Measurements from ENCODE around the gene ZNF417. TPM values are rescaled to one million over a fixed set of nuclear protein-coding genes. Genes with fewer than 3 reads are reported as not detected.

The ZNF417 gene
- total and polyA plus RNA-seq, 2 donors (not counting 1 experiment from before 2014, with no cell fraction given) = 5.9 to 22.1 TPM

- Histone ChIP-seq H3K9ac (ENCODE audit: insufficient read depth, low read length) (no peak overlapping the region), H3K79me2 (ENCODE audit: control insufficient read depth, insufficient read depth, low read length) (peaks cover 16% of the 10 kb centered on the region), H2AFZ (ENCODE audit: low read length) (no peak overlapping the region), H3K4me1 (ENCODE audit: control insufficient read depth, extremely low read depth, insufficient read depth, low read length) (no peaks in the 10 kb centered on the region), H3K9me3 (ENCODE audit: control insufficient read depth, insufficient read depth, low read depth, low read length) (peaks cover 2% of the 10 kb centered on the region), H3K4me2 (ENCODE audit: extremely low read depth, insufficient read depth, low read length) (no peak overlapping the region), H3K27ac (ENCODE audit: insufficient read depth, low read length) (no peak overlapping the region), H3K4me3 (replicated peaks in 1 of 4; ENCODE audit: control extremely low read depth in 1 of 4, insufficient read depth in 1 of 4, low read depth in 3 of 4, low read length in 4 of 4) (no peak overlapping the region), H4K20me1 (ENCODE audit: control insufficient read depth, extremely low read depth, insufficient read depth, low read length) (no peaks in the 10 kb centered on the region), H3K27me3 (ENCODE audit: control insufficient read depth, insufficient read depth, low read length) (no peaks in the 10 kb centered on the region), H3K36me3 (ENCODE audit: control insufficient read depth, insufficient read depth, low read length) (no peaks in the 10 kb centered on the region)
- no peak for TF ChIP-seq CTCF (conservative IDR thresholded peaks at IDR 0.05 in 1 of 2, IDR thresholded peaks at IDR 0.05 in 1 of 2; ENCODE audit: low read depth in 1 of 2, low read length in 2 of 2)
- no peak for TF ChIP-seq EZH2 (IDR thresholded peaks at IDR 0.05; ENCODE audit: low read length, missing control alignments)
- no peak for DNase-seq (ENCODE audit: low read depth in 2 of 2)
These were observed 25.2 kb upstream of the ZNF417 start for GRCh38 chr19:57941593-57941992.

- no peaks in the 10 kb centered on the region for H3K79me2 ChIP-seq (ENCODE audit: control insufficient read depth, insufficient read depth, low read length)
- no peaks in the 10 kb centered on the region for H3K36me3 ChIP-seq (ENCODE audit: control insufficient read depth, insufficient read depth, low read length)
- no peak overlapping the region for H2AFZ ChIP-seq (ENCODE audit: low read length)
- H3K27me3 ChIP-seq (ENCODE audit: control insufficient read depth, insufficient read depth, low read length) = no peaks in the 10 kb centered on the region
- H3K9ac ChIP-seq (ENCODE audit: insufficient read depth, low read length) = no peak overlapping the region
- no peaks in the 10 kb centered on the region for H3K9me3 ChIP-seq (ENCODE audit: control insufficient read depth, insufficient read depth, low read depth, low read length)
- no peaks in the 10 kb centered on the region for H3K4me1 ChIP-seq (ENCODE audit: control insufficient read depth, extremely low read depth, insufficient read depth, low read length)
- no peak overlapping the region for H3K27ac ChIP-seq (ENCODE audit: insufficient read depth, low read length)
- no peak for DNase-seq (ENCODE audit: low read depth in 2 of 2)
- TF ChIP-seq EZH2 (IDR thresholded peaks at IDR 0.05; ENCODE audit: low read length, missing control alignments) = no peak
- no peak for TF ChIP-seq CTCF (conservative IDR thresholded peaks at IDR 0.05 in 1 of 2, IDR thresholded peaks at IDR 0.05 in 1 of 2; ENCODE audit: low read depth in 1 of 2, low read length in 2 of 2)
- H3K4me3 ChIP-seq (replicated peaks in 1 of 4; ENCODE audit: control extremely low read depth in 1 of 4, insufficient read depth in 1 of 4, low read depth in 3 of 4, low read length in 4 of 4) = peak overlapping the region in 1 of 4 experiments; percentile 92
- no peak overlapping the region for H3K4me2 ChIP-seq (ENCODE audit: extremely low read depth, insufficient read depth, low read length)
- no peaks in the 10 kb centered on the region for H4K20me1 ChIP-seq (ENCODE audit: control insufficient read depth, extremely low read depth, insufficient read depth, low read length)
These were observed 19.3 kb upstream of the ZNF417 start for GRCh38 chr19:57935731-57936130.

GRCh38 chr19:57934820-57935665 is 18.7 kb upstream of the ZNF417 start, which contains the start of gene ZNF418:
Gene ZNF418 (minus strand): TSS chr19:57935402. CDS start chr19:57933822, 1,580 bp downstream.
- DNase-seq (ENCODE audit: low read depth in 2 of 2) = peak; percentile 88 to 89
- no peaks in the 10 kb centered on the region for H3K36me3 ChIP-seq (ENCODE audit: control insufficient read depth, insufficient read depth, low read length)
- H3K4me2 ChIP-seq (ENCODE audit: extremely low read depth, insufficient read depth, low read length) = peak within 1 kb of the TSS; percentile 81
- no peaks in the 10 kb centered on the region for H3K27me3 ChIP-seq (ENCODE audit: control insufficient read depth, insufficient read depth, low read length)
- TF ChIP-seq EZH2 (IDR thresholded peaks at IDR 0.05; ENCODE audit: low read length, missing control alignments) = no peak
- no peak for TF ChIP-seq CTCF (conservative IDR thresholded peaks at IDR 0.05 in 1 of 2, IDR thresholded peaks at IDR 0.05 in 1 of 2; ENCODE audit: low read depth in 1 of 2, low read length in 2 of 2)
- H4K20me1 ChIP-seq (ENCODE audit: control insufficient read depth, extremely low read depth, insufficient read depth, low read length) = no peaks in the 10 kb centered on the region
- H3K9ac ChIP-seq (ENCODE audit: insufficient read depth, low read length) = peak within 1 kb of the TSS; percentile 66
- peak within 1 kb of the TSS; percentile 64 to 92 (median 80) for H3K4me3 ChIP-seq (replicated peaks in 1 of 4; ENCODE audit: control extremely low read depth in 1 of 4, insufficient read depth in 1 of 4, low read depth in 3 of 4, low read length in 4 of 4)
- H3K79me2 ChIP-seq (ENCODE audit: control insufficient read depth, insufficient read depth, low read length) = no peaks in the 10 kb centered on the region
- H3K4me1 ChIP-seq (ENCODE audit: control insufficient read depth, extremely low read depth, insufficient read depth, low read length) = no peaks in the 10 kb centered on the region
- H2AFZ ChIP-seq (ENCODE audit: low read length) = peak within 1 kb of the TSS; percentile 83
- peak within 1 kb of the TSS; percentile 8 for H3K27ac ChIP-seq (ENCODE audit: insufficient read depth, low read length)
- H3K9me3 ChIP-seq (ENCODE audit: control insufficient read depth, insufficient read depth, low read depth, low read length) = no peaks in the 10 kb centered on the region

All from fibroblast of lung (primary cell).